A549 (cell line): ENCODE results near the gene PCARE. TPM values are rescaled to one million over a fixed set of nuclear protein-coding genes. Genes with fewer than 3 reads are reported as not detected.

ENCODE experiments used
- ATAC-seq, 2 experiments: fragments of 200-7000 bp in 1 of 2; fragments of >200 bp in 1 of 2; cut with Nextera tagmentation in 1 of 2; cut with Tn5 transposase in 1 of 2; 3 replicates each; pipeline versions ENCODE4 v1.8.0 to v1.9.1; 2018 to 2020; ENCODE audit warnings: mild to moderate bottlenecking in 1 of 2, moderate library complexity in 1 of 2
- CTCF ChIA-PET: fragments of 300-600 bp; sonication (Branson Sonifier 250); formaldehyde crosslinking; extraction: SDS; loops from one replicate; lab custom pipeline; 2021; ENCODE audit warnings: antibody characterized with exemption, inconsistent platforms; lab: Yijun Ruan, JAX
- POLR2A ChIA-PET: fragments of 350-600 bp; formaldehyde crosslinking; extraction: SDS; loops from one replicate; lab custom pipeline; 2021; ENCODE audit warnings: antibody characterized with exemption, inconsistent platforms; lab: Yijun Ruan, JAX
- DNase-seq, 2 experiments: peaks; one replicate each; pipeline versions ENCODE4 v3.0.0 to v3.0.0-alpha.2; 2011 to 2016; ENCODE audit warnings: low read depth in 1 of 2, low spot score in 1 of 2
- FAIRE-seq: peaks from 2 replicates; lab custom pipeline; 2011; peaks lifted over from hg19 to GRCh38; lab: Jason Lieb, UNC
- H3K27ac ChIP-seq, 2 experiments: fragments of >200 bp; sonication (Bioruptor Twin); formaldehyde crosslinking; 3 replicates each; pipeline ENCODE4 v1.5.1; 2016 to 2017
- H3K4me1 ChIP-seq: fragments of >200 bp; sonication (Bioruptor Twin); formaldehyde crosslinking; 3 replicates; pipeline ENCODE4 v1.6.1; 2016
- H3K4me2 ChIP-seq: fragments of >200 bp; sonication (Bioruptor Twin); formaldehyde crosslinking; 3 replicates; pipeline ENCODE4 v1.6.1; 2016
- H3K4me3 ChIP-seq: fragments of >200 bp; sonication (Bioruptor Twin); formaldehyde crosslinking; 3 replicates; pipeline ENCODE4 v1.5.1; 2016
- H3K9me3 ChIP-seq: fragments of >200 bp; sonication (Bioruptor Twin); formaldehyde crosslinking; 3 replicates; pipeline ENCODE4 v1.6.1; 2016
- EHF ChIP-seq: fragments of 250-450 bp; sonication (Bioruptor Pico); IDR thresholded peaks from 2 replicates; pipeline ENCODE4 v1.5.0; 2020; ENCODE audit warnings: mild to moderate bottlenecking
- FOSB ChIP-seq: fragments of 250-450 bp; sonication (Bioruptor Pico); IDR thresholded peaks from 2 replicates; pipeline ENCODE4 v1.5.0; 2020; ENCODE audit warnings: mild to moderate bottlenecking, moderate library complexity
- FOSL2 ChIP-seq, 2 experiments: fragments of 450-650 bp in 1 of 2; fragments of >200 bp in 1 of 2; sonication (Bioruptor Twin) in 1 of 2; formaldehyde crosslinking; IDR thresholded peaks; 2 replicates each; pipeline versions ENCODE4 v1.5.0 to v1.6.1; 2016 to 2020; ENCODE audit warnings: mild to moderate bottlenecking in 1 of 2, moderate library complexity in 1 of 2
- FOXS1 ChIP-seq: fragments of 250-450 bp; sonication (Bioruptor Pico); IDR thresholded peaks from 2 replicates; pipeline ENCODE4 v1.5.0; 2020; ENCODE audit warnings: mild to moderate bottlenecking, moderate library complexity
- HEYL ChIP-seq: fragments of 250-450 bp; sonication (Bioruptor Pico); IDR thresholded peaks from 2 replicates; pipeline ENCODE4 v1.8.0; 2021; ENCODE audit warnings: mild to moderate bottlenecking, moderate library complexity
- HOXA7 ChIP-seq: fragments of 250-450 bp; sonication (Bioruptor Pico); IDR thresholded peaks from 2 replicates; pipeline ENCODE4 v1.5.0; 2020; ENCODE audit warnings: mild to moderate bottlenecking, moderate library complexity
- HOXB13 ChIP-seq: fragments of 250-450 bp; sonication (Bioruptor Pico); IDR thresholded peaks from 2 replicates; pipeline ENCODE4 v1.5.0; 2020; ENCODE audit warnings: low read depth, mild to moderate bottlenecking, moderate library complexity
- HOXB5 ChIP-seq: fragments of 250-450 bp; sonication (Bioruptor Pico); IDR thresholded peaks from 2 replicates; pipeline ENCODE4 v1.5.0; 2020; ENCODE audit warnings: mild to moderate bottlenecking, moderate library complexity
- JUN ChIP-seq, 2 experiments: fragments of >200 bp; sonication (Bioruptor Twin); formaldehyde crosslinking; IDR thresholded peaks; 2 replicates in 1 of 2; 3 replicates in 1 of 2; pipeline ENCODE4 v1.6.1; 2016 to 2017
- JUNB ChIP-seq: fragments of >200 bp; sonication (Bioruptor Twin); formaldehyde crosslinking; IDR thresholded peaks from 2 replicates; pipeline ENCODE4 v1.6.1; 2016
- KDM5A ChIP-seq: fragments of 200-600 bp; sonication (generic); IDR thresholded peaks from 2 replicates; pipeline ENCODE4 v1.6.1; 2016; ENCODE audit warnings: antibody characterized with exemption, mild to moderate bottlenecking
- MAFK ChIP-seq: fragments of 450-650 bp; IDR thresholded peaks from 2 replicates; pipeline ENCODE4 v1.6.1; 2014; ENCODE audit not compliant: partially characterized antibody
- MAZ ChIP-seq: fragments of 150-350 bp; IDR thresholded peaks from 2 replicates; pipeline ENCODE4 v1.6.1; 2014; ENCODE audit warnings: antibody characterized with exemption, low read depth, low read length, borderline replicate concordance
- NFE2L2 ChIP-seq: fragments of 150-350 bp; conservative IDR thresholded peaks from 2 replicates; pipeline ENCODE4 v1.6.1; 2014; ENCODE audit warnings: low read length
- NPAS2 ChIP-seq: fragments of 250-450 bp; sonication (Bioruptor Pico); IDR thresholded peaks from 2 replicates; pipeline ENCODE4 v1.8.0; 2022; ENCODE audit warnings: mild to moderate bottlenecking, moderate library complexity, borderline replicate concordance
- POLR2A ChIP-seq: IDR thresholded peaks from 2 replicates; pipeline ENCODE4 v1.6.1; 2012; ENCODE audit warnings: mild to moderate bottlenecking, low read length
- RARB ChIP-seq: fragments of 250-450 bp; sonication (Bioruptor Pico); IDR thresholded peaks from 2 replicates; pipeline ENCODE4 v1.8.0; 2021; ENCODE audit warnings: mild to moderate bottlenecking, moderate library complexity
- RCOR1 ChIP-seq: fragments of 150-350 bp; IDR thresholded peaks from 2 replicates; pipeline ENCODE4 v1.6.1; 2014; ENCODE audit warnings: antibody characterized with exemption, low read length, low read depth
- ZC3H11A ChIP-seq: fragments of 450-650 bp; IDR thresholded peaks from 2 replicates; pipeline ENCODE4 v1.6.1; 2014; ENCODE audit warnings: antibody characterized with exemption, mild to moderate bottlenecking
- ZFP36 ChIP-seq: fragments of 450-650 bp; IDR thresholded peaks from 2 replicates; pipeline ENCODE4 v1.6.1; 2014; ENCODE audit warnings: borderline replicate concordance; ENCODE audit not compliant: partially characterized antibody
- ZNF302 ChIP-seq: fragments of 250-450 bp; sonication (Bioruptor Pico); IDR thresholded peaks from 2 replicates; pipeline ENCODE4 v1.9.0; 2021; ENCODE audit warnings: inconsistent platforms, mild to moderate bottlenecking, moderate library complexity
- ZSCAN20 ChIP-seq: fragments of 250-450 bp; sonication (Bioruptor Pico); IDR thresholded peaks from 2 replicates; pipeline ENCODE4 v1.8.0; 2022; ENCODE audit warnings: mild to moderate bottlenecking, moderate library complexity
- WGBS: methylation state at CpG from one replicate; pipeline ENCODE4 v1.1.6; 2017; ENCODE audit errors: missing lambda C conversion rate; 5-methylcytosine and 5-hydroxymethylcytosine counted together
- polyA plus RNA-seq, 4 experiments: library from polyadenylated mRNA; depleted of rRNA in 3 of 4; stranded (reverse); fragments of >200 nt; fragmentation: RNase III in 1 of 4; extraction: RNeasy Plus Mini Kit Qiagen cat#74134 plus additional on column Dnase treatment in 1 of 4; gene quantifications; 2 replicates in 3 of 4; 3 replicates in 1 of 4; pipeline ENCODE4 v1.2.3, GENCODE V29; 2011 to 2017
- TF ChIP-seq, protein P1 (sequence below): fragments of 250-450 bp; sonication (Bioruptor Pico); IDR thresholded peaks from 2 replicates; pipeline ENCODE4 v1.5.0; 2021; ENCODE audit warnings: mild to moderate bottlenecking, moderate library complexity, borderline replicate concordance
- TF ChIP-seq, protein P2 (sequence below): fragments of >200 bp; sonication (Bioruptor Twin); formaldehyde crosslinking; IDR thresholded peaks from 2 replicates; pipeline ENCODE4 v1.6.1; 2016
- TF ChIP-seq, protein P3 (sequence below): fragments of 150-350 bp; IDR thresholded peaks from 2 replicates; pipeline ENCODE4 v1.6.1; 2014; ENCODE audit warnings: low read depth, mild to moderate bottlenecking, low read length
- TF ChIP-seq, protein P4 (sequence below): fragments of 250-450 bp; sonication (Bioruptor Pico); IDR thresholded peaks from 2 replicates; pipeline ENCODE4 v1.5.0; 2020; ENCODE audit warnings: low read depth, mild to moderate bottlenecking, moderate library complexity
- TF ChIP-seq, protein P5 (sequence below): IDR thresholded peaks from 2 replicates; pipeline ENCODE4 v1.6.1; 2012
- TF ChIP-seq, protein P6 (sequence below): fragments of 450-650 bp; IDR thresholded peaks from 2 replicates; pipeline ENCODE4 v1.6.1; 2014; ENCODE audit warnings: antibody characterized with exemption
- TF ChIP-seq, protein P7 (sequence below): IDR thresholded peaks from 2 replicates; pipeline ENCODE4 v1.6.1; 2012; ENCODE audit warnings: low read depth, borderline replicate concordance
- TF ChIP-seq, protein P8 (sequence below): IDR thresholded peaks from 2 replicates; pipeline ENCODE4 v1.6.1; 2012

PCARE gene
- polyA plus RNA-seq, 2 of the 4 experiments (the other 2 are of a cell fraction): not detected

DNA sequence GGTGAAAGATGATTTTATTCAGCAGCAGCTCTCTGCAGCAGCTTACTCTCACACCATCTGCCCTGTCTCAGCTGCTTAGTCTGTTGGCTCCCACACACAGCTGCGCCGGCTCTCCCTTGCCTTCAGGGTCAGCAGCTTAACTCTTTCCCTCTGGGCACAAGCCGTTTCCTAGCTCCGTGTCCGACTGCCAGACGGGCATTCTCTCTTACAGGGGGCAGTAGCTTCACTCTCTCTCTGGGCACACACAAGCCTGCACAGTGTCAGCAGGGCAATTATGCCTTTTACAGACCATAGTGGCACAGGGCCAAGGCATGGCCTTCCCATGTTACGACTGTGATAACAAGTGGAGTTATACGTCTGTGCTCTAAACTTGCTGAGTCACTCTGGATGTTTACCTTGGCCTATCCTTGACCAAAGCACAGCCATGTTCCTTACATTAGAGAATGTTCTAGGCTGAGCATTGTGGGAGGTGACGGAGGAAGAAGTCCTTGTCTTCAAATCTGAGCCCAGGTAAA lies 31.7 kb downstream of the PCARE start:
- DNase-seq (peak in 1 of 2 experiments; percentile 18), FAIRE-seq (no peak), ATAC-seq (peak in 1 of 2 experiments; percentile 28; a peak in 2 of 6 replicates)
- Histone ChIP-seq H3K4me3 (no peak overlapping the region), H3K27ac (peak overlapping the region; percentile 19 to 66; a peak in 4 of 6 replicates), H3K9me3 (no peaks in the 10 kb centered on the region), H3K4me2 (no peak overlapping the region), H3K4me1 (peaks cover 7% of the 10 kb centered on the region; the same call in 2 of the 3 replicates)
- CTCF ChIA-PET: interaction anchor here (0.6 to 1.9 kb wide), 6 partner anchors 11 to 1062 kb away, joined by 3 to 4 read pairs (median 4); no protein-coding TSS in a partner anchor
- TF ChIP-seq FOXS1 (CRISPR knock-in tag) (peak; percentile 94), FOSB (0 out of 2 replicates have a peak, but pooled peaks have one; percentile 54), HOXA7 (peak; percentile 73; the same call in 1 of the 2 replicates), NFE2L2 (peak; percentile 80), ZC3H11A (no peak), ZFP36 (no peak), RCOR1 (no peak), HOXB5 (CRISPR knock-in tag) (peak; percentile 90), NPAS2 (CRISPR knock-in tag) (peak; percentile 69; the same call in 1 of the 2 replicates), HEYL (CRISPR knock-in tag) (peak; percentile 95), ZNF302 (peak; percentile 95), MAFK (peak; percentile 86), ZSCAN20 (peak; percentile 88; the same call in 1 of the 2 replicates), RARB (CRISPR knock-in tag) (no peak), FOSL2 (IDR thresholded peaks at IDR 0.05) (no peak), FOSL2 (CRISPR knock-in tag; IDR thresholded peaks at IDR 0.05) (no peak), JUNB (no peak), MAZ (no peak), HOXB13 (CRISPR knock-in tag) (peak; percentile 97), KDM5A (no peak), EHF (CRISPR knock-in tag) (peak; percentile 95), POLR2A (no peak), JUN (IDR thresholded peaks at IDR 0.05) (no peak)
- TF ChIP-seq, protein P1, sequence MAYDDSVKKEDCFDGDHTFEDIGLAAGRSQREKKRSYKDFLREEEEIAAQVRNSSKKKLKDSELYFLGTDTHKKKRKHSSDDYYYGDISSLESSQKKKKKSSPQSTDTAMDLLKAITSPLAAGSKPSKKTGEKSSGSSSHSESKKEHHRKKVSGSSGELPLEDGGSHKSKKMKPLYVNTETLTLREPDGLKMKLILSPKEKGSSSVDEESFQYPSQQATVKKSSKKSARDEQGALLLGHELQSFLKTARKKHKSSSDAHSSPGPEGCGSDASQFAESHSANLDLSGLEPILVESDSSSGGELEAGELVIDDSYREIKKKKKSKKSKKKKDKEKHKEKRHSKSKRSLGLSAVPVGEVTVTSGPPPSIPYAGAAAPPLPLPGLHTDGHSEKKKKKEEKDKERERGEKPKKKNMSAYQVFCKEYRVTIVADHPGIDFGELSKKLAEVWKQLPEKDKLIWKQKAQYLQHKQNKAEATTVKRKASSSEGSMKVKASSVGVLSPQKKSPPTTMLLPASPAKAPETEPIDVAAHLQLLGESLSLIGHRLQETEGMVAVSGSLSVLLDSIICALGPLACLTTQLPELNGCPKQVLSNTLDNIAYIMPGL: 0 out of 2 replicates have a peak, but pooled peaks have one; percentile 17
- TF ChIP-seq, protein P2, sequence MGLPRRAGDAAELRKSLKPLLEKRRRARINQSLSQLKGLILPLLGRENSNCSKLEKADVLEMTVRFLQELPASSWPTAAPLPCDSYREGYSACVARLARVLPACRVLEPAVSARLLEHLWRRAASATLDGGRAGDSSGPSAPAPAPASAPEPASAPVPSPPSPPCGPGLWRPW: no peak
- TF ChIP-seq, protein P3, sequence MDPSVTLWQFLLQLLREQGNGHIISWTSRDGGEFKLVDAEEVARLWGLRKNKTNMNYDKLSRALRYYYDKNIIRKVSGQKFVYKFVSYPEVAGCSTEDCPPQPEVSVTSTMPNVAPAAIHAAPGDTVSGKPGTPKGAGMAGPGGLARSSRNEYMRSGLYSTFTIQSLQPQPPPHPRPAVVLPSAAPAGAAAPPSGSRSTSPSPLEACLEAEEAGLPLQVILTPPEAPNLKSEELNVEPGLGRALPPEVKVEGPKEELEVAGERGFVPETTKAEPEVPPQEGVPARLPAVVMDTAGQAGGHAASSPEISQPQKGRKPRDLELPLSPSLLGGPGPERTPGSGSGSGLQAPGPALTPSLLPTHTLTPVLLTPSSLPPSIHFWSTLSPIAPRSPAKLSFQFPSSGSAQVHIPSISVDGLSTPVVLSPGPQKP: no peak
- TF ChIP-seq, protein P4, sequence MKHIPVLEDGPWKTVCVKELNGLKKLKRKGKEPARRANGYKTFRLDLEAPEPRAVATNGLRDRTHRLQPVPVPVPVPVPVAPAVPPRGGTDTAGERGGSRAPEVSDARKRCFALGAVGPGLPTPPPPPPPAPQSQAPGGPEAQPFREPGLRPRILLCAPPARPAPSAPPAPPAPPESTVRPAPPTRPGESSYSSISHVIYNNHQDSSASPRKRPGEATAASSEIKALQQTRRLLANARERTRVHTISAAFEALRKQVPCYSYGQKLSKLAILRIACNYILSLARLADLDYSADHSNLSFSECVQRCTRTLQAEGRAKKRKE: peak; percentile 96
- TF ChIP-seq, protein P5, sequence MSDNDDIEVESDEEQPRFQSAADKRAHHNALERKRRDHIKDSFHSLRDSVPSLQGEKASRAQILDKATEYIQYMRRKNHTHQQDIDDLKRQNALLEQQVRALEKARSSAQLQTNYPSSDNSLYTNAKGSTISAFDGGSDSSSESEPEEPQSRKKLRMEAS: no peak
- TF ChIP-seq, protein P6, sequence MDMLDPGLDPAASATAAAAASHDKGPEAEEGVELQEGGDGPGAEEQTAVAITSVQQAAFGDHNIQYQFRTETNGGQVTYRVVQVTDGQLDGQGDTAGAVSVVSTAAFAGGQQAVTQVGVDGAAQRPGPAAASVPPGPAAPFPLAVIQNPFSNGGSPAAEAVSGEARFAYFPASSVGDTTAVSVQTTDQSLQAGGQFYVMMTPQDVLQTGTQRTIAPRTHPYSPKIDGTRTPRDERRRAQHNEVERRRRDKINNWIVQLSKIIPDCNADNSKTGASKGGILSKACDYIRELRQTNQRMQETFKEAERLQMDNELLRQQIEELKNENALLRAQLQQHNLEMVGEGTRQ: no peak
- TF ChIP-seq, protein P7, sequence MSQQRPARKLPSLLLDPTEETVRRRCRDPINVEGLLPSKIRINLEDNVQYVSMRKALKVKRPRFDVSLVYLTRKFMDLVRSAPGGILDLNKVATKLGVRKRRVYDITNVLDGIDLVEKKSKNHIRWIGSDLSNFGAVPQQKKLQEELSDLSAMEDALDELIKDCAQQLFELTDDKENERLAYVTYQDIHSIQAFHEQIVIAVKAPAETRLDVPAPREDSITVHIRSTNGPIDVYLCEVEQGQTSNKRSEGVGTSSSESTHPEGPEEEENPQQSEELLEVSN: no peak
- TF ChIP-seq, protein P8, sequence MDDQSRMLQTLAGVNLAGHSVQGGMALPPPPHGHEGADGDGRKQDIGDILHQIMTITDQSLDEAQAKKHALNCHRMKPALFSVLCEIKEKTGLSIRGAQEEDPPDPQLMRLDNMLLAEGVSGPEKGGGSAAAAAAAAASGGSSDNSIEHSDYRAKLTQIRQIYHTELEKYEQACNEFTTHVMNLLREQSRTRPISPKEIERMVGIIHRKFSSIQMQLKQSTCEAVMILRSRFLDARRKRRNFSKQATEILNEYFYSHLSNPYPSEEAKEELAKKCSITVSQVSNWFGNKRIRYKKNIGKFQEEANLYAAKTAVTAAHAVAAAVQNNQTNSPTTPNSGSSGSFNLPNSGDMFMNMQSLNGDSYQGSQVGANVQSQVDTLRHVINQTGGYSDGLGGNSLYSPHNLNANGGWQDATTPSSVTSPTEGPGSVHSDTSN: no peak
- TF ChIP-seq, all 56 proteins: peak for 14
- POLR2A ChIA-PET: no interaction called here
- WGBS: 73% methylated on average over 9 of the region's 9 CpGs
